H7 (cell line): Measurements from ENCODE around the gene SCN8A. TPM values are rescaled to one million over a fixed set of nuclear protein-coding genes. Genes with fewer than 3 reads are reported as not detected.
"Not testable (repeated sequence)": the region's sequence is repeated elsewhere in the genome, so short reads cannot be mapped to it uniquely, and the experiment has no call there.

Source experiments
- DNase-seq: peaks from one replicate; pipeline ENCODE4 v3.0.0; 2012
- H3K27me3 ChIP-seq: 2 replicates; pipeline ENCODE4 v1.6.0; 2011; ENCODE audit warnings: mild to moderate bottlenecking, low read length; ENCODE audit not compliant: control insufficient read depth, insufficient read depth
- H3K36me3 ChIP-seq: replicated peaks from 2 replicates; pipeline ENCODE4 v1.5.1; 2011; ENCODE audit warnings: low read length; ENCODE audit not compliant: control insufficient read depth, insufficient read depth
- H3K4me3 ChIP-seq: 2 replicates; pipeline ENCODE4 v1.5.1; 2011; ENCODE audit warnings: low read depth, mild to moderate bottlenecking, control low read depth, low read length, moderate library complexity; ENCODE audit not compliant: insufficient read depth
- total RNA-seq: library from RNA; depleted of rRNA; stranded (reverse); fragments of >200 nt; shearing (Covaris generic); gene quantifications from 2 replicates; pipeline ENCODE4 v1.2.3, GENCODE V29; 2014

SCN8A gene
- total RNA-seq, 1 experiment from 2014 or later = 3.9 TPM

DNA sequence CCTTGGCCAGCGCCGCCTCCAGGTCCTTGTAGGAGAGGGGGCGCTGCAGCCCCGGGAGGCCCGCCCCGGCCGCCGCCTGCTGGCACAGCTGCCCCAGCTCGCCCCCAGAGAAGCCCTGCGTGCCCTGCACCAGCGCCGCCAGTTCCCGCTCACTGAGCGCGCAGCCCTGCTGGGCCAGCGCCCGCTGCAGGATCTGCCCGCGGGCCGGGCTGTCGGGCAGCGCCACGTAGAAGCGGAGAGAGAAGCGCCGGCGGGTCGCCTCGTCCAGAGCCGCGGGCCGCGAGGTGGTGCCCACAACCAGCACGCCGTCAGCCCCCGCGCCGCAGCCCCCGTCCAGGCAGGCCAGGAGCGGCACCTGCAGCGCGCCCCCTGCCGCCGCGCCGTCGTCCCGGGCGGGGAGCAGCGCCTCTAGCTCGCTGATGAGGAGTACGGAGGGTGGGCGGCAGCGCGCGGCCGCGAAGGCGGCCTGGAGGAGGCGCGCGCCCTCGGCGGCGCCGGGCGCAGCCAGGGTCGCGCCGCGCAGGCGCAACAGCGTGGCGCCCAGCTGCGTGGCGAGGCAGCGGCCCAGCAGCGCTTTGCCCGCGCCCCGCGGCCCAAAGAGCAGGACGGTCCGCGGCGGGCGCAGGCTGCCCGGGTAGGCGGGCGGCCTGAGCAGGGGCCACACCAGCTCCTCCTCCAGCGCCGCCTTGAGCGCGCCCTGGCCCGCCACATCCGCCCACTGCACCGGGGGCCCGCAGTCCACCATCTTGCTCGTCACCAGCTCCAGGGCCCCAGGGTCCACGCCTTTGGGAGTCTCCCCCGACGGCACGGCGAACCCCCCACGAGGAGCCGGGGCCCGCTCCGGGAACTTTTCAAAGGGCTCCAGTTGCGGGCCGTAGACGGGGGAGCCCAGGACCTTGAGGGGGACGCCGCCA is 229.8 kb downstream of the SCN8A start:
- H3K27me3 ChIP-seq = peaks cover 24% of the 10 kb centered on the region
- no peaks in the 10 kb centered on the region for H3K36me3 ChIP-seq
- H3K4me3 ChIP-seq = peak overlapping the region; percentile 83
- peak; percentile 97 for DNase-seq

GRCh38 chr12:51821440-51822260 is 230.6 kb downstream of the SCN8A start:
- Histone ChIP-seq H3K36me3 (no peaks in the 10 kb centered on the region), H3K27me3 (peaks cover 24% of the 10 kb centered on the region), H3K4me3 (peak overlapping the region; percentile 83)
- peak; percentile 86 for DNase-seq

- no peaks in the 10 kb centered on the region for H3K36me3 ChIP-seq
- peak overlapping the region; percentile 83; the same call in 1 of the 2 replicates for H3K4me3 ChIP-seq
- H3K27me3 ChIP-seq = peaks cover 21% of the 10 kb centered on the region
- no peak for DNase-seq
These were observed 231.2 kb downstream of the SCN8A start for GRCh38 chr12:51822261-51822616.

GRCh38 chr12:51822956-51823355 is 231.9 kb downstream of the SCN8A start:
- Histone ChIP-seq H3K4me3 (no peak overlapping the region), H3K27me3 (peaks cover 21% of the 10 kb centered on the region), H3K36me3 (no peaks in the 10 kb centered on the region)
- no peak for DNase-seq

DNA sequence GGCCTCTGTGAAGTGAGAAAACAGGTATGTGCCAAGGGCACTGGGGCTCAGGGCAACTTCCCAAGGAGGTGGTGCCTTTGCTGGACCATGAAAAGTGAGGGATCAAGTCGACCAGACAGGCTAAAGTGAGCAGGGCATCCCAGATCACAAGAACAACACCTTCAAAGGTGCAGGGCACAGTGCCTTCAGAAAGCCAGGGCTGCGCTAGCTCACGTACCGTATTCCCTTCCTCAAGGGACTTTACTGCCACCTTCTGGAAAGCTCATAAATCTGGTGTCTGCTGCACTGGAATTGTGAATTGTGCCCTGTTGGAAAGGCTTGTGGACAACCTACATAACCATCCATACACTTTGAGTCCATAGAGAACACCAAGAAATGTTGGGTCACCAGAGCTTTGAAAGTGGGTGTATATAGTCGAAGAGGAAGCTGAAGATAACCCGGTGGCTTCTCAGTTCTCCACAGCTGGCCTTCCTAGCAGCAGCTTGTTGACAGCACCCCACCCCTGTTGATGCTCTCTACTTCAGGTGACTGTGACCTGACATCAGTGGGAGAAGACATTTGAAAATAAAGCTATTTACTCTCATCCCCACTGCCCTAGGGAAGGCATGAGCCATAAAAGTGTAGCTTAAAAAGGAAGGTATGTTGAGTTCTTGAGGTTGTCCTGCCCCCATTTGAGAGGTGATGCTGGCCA is 233.0 kb downstream of the SCN8A start:
- Histone ChIP-seq H3K27me3 (peaks cover 17% of the 10 kb centered on the region), H3K36me3 (no peaks in the 10 kb centered on the region), H3K4me3 (no peak overlapping the region)
- peak; percentile 80 for DNase-seq

GRCh38 chr12:51825216-51825615 is 234.2 kb downstream of the SCN8A start:
- H3K27me3 ChIP-seq = peaks cover 7% of the 10 kb centered on the region; the same call in 1 of the 2 replicates
- DNase-seq = peak; percentile 22

DNA sequence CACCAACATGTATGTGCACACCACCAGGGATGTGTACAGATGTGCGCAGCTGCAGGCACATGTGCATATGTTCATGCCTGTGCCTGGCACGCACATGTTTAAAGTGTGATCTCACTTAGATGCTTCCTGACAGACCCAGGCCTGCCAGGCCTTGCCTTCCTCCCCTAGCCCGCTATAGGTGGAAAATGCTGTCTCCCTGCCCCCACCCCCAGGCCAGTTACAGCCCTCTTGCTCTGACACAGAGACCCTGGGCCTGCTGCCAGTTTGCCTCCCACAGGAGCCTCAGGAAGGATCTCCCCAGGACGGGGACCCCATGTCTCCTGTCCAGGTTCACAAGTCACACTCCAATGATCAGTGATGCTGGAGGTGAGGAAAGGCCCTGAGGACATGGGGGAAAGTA is 235.8 kb downstream of the SCN8A start:
- H3K27me3 ChIP-seq = peaks cover 3% of the 10 kb centered on the region; the same call in 1 of the 2 replicates
- no peak overlapping the region for H3K4me3 ChIP-seq
- no peaks in the 10 kb centered on the region for H3K36me3 ChIP-seq
- DNase-seq = no peak

More at GRCh38 chr12:51825216-51825615, 234.2 kb downstream of the SCN8A start:
- H3K36me3 ChIP-seq = no peaks in the 10 kb centered on the region
- no peak overlapping the region for H3K4me3 ChIP-seq

DNA sequence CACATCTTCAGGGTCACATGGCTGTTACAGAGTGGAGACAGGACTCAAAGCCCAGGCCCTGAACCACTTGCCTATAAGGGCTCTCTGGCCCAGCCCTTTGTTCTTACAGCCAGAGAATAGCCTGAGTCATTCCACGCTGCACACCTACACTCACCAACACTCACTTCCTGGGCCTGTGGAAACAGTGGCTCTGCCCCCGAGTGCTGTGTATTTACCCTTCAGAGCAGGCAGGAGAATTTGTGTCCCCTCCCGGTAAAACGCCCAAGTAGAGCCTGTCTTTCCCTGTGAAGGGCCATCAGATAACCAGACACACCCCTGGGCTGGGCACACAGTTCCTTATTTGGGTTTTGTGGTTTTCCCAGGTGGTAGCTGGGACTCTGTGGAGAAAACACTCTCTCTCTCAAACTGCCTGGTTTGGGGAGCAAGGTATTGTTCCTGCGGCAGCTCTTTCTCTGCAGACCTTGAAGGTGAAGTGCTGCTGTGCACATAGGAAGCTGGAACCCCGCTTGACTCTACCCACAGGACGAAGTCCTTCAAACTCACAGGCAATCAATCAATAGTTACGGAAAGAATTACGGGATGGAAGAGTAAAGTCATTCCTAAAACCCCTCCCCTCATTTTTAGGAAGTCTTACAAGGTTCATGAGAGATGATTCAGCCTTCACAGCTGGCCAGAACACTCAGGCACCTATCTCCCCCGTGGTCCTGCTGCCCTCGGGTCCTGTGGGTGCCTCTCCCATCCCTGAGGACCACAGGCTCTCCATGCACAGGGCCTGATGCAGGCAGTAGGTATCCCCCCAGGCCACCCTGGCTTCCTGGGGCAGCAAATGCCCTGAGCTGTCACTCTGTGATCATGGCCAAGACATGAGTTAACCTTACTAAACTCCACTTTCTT is 237.1 kb downstream of the SCN8A start:
- H3K36me3 ChIP-seq = no peaks in the 10 kb centered on the region
- DNase-seq = no peak
- no peak overlapping the region for H3K4me3 ChIP-seq
- no peaks in the 10 kb centered on the region for H3K27me3 ChIP-seq

DNA sequence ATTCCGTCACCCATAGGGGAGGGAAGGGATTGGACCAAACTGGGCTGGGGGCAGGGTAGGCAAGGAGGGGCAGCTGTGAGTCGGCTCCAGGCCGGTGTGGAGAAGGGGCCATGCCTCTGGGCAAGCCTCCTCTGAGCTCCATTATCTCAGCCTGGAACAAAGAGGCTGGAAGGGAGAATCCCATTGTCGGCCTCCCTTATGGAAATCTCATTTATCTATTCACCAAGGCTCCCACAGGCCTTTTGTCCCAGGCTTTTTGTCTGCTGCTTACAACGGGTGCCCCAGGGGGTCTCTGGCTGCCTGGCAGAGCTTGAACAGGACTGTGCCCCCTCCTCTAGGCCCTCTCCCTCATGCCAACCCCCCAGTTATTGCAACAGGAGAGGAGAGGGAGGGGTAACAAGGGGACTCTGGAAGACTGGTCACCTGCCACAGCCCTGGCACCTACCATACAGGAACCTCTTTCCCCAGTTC is 238.0 kb downstream of the SCN8A start:
- H3K27me3 ChIP-seq = no peaks in the 10 kb centered on the region
- DNase-seq = peak; percentile 85
- H3K36me3 ChIP-seq = no peaks in the 10 kb centered on the region
- no peak overlapping the region for H3K4me3 ChIP-seq

- H3K36me3 ChIP-seq = no peaks in the 10 kb centered on the region
- DNase-seq = no peak
- H3K27me3 ChIP-seq = no peaks in the 10 kb centered on the region
- no peak overlapping the region for H3K4me3 ChIP-seq
These were observed 238.6 kb downstream of the SCN8A start for GRCh38 chr12:51829641-51830040.

DNA sequence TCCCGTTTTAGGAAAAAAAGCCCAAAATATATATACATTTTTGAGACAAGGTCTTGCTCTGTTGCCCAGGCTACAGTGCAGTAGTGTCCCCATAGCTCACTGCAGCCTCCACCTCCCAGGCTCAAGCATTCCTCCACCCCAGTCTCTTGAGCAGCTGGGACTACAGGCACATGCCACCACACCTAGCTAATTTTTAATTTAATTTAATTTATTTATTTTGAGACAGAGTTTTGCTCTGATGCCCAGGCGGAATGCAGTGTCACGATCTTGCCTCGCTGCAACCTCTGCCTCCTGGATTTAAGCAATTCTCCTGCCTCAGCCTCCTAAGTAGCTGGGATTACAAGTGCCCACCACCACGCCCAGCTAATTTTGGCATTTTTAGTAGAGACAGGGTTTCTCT is 240.8 kb downstream of the SCN8A start:
- H3K4me3 ChIP-seq, DNase-seq, H3K27me3 ChIP-seq, H3K36me3 ChIP-seq: not testable (repeated sequence)

GRCh38 chr12:51832354-51833107 is 241.5 kb downstream of the SCN8A start:
- Histone ChIP-seq H3K27me3 (no peaks in the 10 kb centered on the region), H3K4me3 (no peak overlapping the region), H3K36me3 (no peaks in the 10 kb centered on the region)
- peak; percentile 61 for DNase-seq
